Activated CD8-positive, alpha-beta T cell treated with anti-CD3 and anti-CD28 coated beads for 36 hours (primary cell): ENCODE data around the gene ABCB8. TPM values are rescaled to one million over a fixed set of nuclear protein-coding genes. Genes with fewer than 3 reads are reported as not detected.

ENCODE experiments used
- ATAC-seq: fragments of 200-7000 bp; cut with Tn5 transposase; one replicate; pipeline ENCODE4 v1.10.0; 2021; ENCODE audit warnings: mild to moderate bottlenecking, moderate library complexity
- CTCF ChIA-PET: fragments of 350-600 bp; sonication (Branson Sonifier 250); formaldehyde crosslinking; loops from one replicate; lab custom pipeline; 2021; ENCODE audit warnings: antibody characterized with exemption; lab: Charles Lee
- POLR2A ChIA-PET: fragments of 350-600 bp; sonication (Branson Sonifier 250); formaldehyde crosslinking; loops from one replicate; lab custom pipeline; 2021; ENCODE audit warnings: antibody characterized with exemption; lab: Charles Lee
- DNase-seq: peaks from one replicate; pipeline ENCODE4 v3.0.0-alpha.2; 2020
- H3K27ac Mint-ChIP-seq: one replicate; pipeline ENCODE4 v1.8.0; 2021; ENCODE audit warnings: mild to moderate bottlenecking, mixed read lengths
- H3K27me3 Mint-ChIP-seq: one replicate; pipeline ENCODE4 v1.8.0; 2021; ENCODE audit warnings: mixed read lengths
- H3K36me3 Mint-ChIP-seq: one replicate; pipeline ENCODE4 v1.8.0; 2021; ENCODE audit warnings: low read depth, mixed read lengths
- H3K4me1 Mint-ChIP-seq: one replicate; pipeline ENCODE4 v1.8.0; 2021; ENCODE audit warnings: low read depth, mixed read lengths
- H3K4me3 Mint-ChIP-seq: one replicate; pipeline ENCODE4 v1.8.0; 2021; ENCODE audit warnings: mild to moderate bottlenecking, moderate library complexity, mixed read lengths
- H3K9me3 Mint-ChIP-seq: one replicate; pipeline ENCODE4 v1.8.0; 2021; ENCODE audit warnings: mixed read lengths
- CTCF ChIP-seq: fragments of 200-600 bp; IDR thresholded peaks from one replicate; pipeline ENCODE4 v1.8.0; 2022; ENCODE audit warnings: antibody characterized with exemption, mild to moderate bottlenecking
- intact Hi-C: fragments of 100-400 bp; cut with micrococcal nuclease; formaldehyde crosslinking; loops from one replicate; pipeline ENCODE4 v1.10.0; 2022
- total RNA-seq, 2 experiments: library from RNA; stranded (reverse); gene quantifications; one replicate each; pipeline ENCODE4 v1.2.3, GENCODE V29; 2021

Gene ABCB8
- total RNA-seq, 2 experiments from 2014 or later, result 41.4 to 47.5 TPM

GRCh38 chr7:151070574-151070960 lies 42.3 kb downstream of the ABCB8 start:
- no peak for ATAC-seq
- Mint-ChIP-seq H3K36me3 (peaks cover 10% of the 10 kb centered on the region), H3K9me3 (no peaks in the 10 kb centered on the region), H3K4me1 (no peaks in the 10 kb centered on the region), H3K4me3 (no peak overlapping the region), H3K27ac (no peak overlapping the region), H3K27me3 (no peaks in the 10 kb centered on the region)
- POLR2A ChIA-PET, result no interaction called here
- intact Hi-C loops, result no loop called here
- CTCF ChIA-PET, result no interaction called here
- no peak for TF ChIP-seq CTCF
- DNase-seq, result no peak

- intact Hi-C loops, result no loop called here
- Mint-ChIP-seq H3K4me1 (no peaks in the 10 kb centered on the region), H3K9me3 (no peaks in the 10 kb centered on the region), H3K27me3 (no peaks in the 10 kb centered on the region), H3K27ac (no peak overlapping the region), H3K36me3 (peaks cover 13% of the 10 kb centered on the region), H3K4me3 (no peak overlapping the region)
- ChIA-PET POLR2A (no interaction called here), CTCF (no interaction called here)
- ATAC-seq (no peak), DNase-seq (no peak)
- no peak for TF ChIP-seq CTCF
Measured at GRCh38 chr7:151071032-151071866, 43.0 kb downstream of the ABCB8 start.

- Mint-ChIP-seq H3K4me1 (peaks cover 12% of the 10 kb centered on the region), H3K9me3 (no peaks in the 10 kb centered on the region), H3K27ac (peak overlapping the region; percentile 52), H3K36me3 (peaks cover 14% of the 10 kb centered on the region), H3K27me3 (no peaks in the 10 kb centered on the region), H3K4me3 (no peak overlapping the region)
- POLR2A ChIA-PET, result interaction anchor here (1.2 kb wide), 1 partner anchor 15 kb away, joined by 3 read pairs; no protein-coding TSS in a partner anchor
- TF ChIP-seq CTCF, result no peak
- intact Hi-C loops, result no loop called here
- CTCF ChIA-PET, result interaction anchor here (1.6 kb wide), 1 partner anchor 55 kb away, joined by 3 read pairs; no protein-coding TSS in a partner anchor
- no peak for ATAC-seq
- DNase-seq, result no peak
Measured at GRCh38 chr7:151073990-151074389, 45.7 kb downstream of the ABCB8 start.

- H3K36me3 Mint-ChIP-seq, result peaks cover 19% of the 10 kb centered on the region
- POLR2A ChIA-PET, result interaction anchor here (1.2 to 1.7 kb wide), 2 partner anchors 10 to 16 kb away, joined by 3 to 4 read pairs; no protein-coding TSS in a partner anchor
Measured at GRCh38 chr7:151074817-151075661, 46.8 kb downstream of the ABCB8 start.

More at GRCh38 chr7:151074817-151075661, 46.8 kb downstream of the ABCB8 start:
- intact Hi-C loops, result no loop called here
- H3K27ac Mint-ChIP-seq, result no peak overlapping the region
- no peaks in the 10 kb centered on the region for H3K27me3 Mint-ChIP-seq
- DNase-seq, result no peak
- H3K4me1 Mint-ChIP-seq, result peaks cover 18% of the 10 kb centered on the region
- CTCF ChIA-PET, result interaction anchor here (1.1 kb wide), 1 partner anchor 20 kb away, joined by 3 read pairs; no protein-coding TSS in a partner anchor
- ATAC-seq, result no peak
- no peaks in the 10 kb centered on the region for H3K9me3 Mint-ChIP-seq
- TF ChIP-seq CTCF, result no peak
- H3K4me3 Mint-ChIP-seq, result no peak overlapping the region
